K562 (cell line): ENCODE results near the gene UCHL5. TPM values are rescaled to one million over a fixed set of nuclear protein-coding genes. Genes with fewer than 3 reads are reported as not detected.

ENCODE experiments used
- CREB1 ChIP-seq, 2 experiments: sonication (generic) in 1 of 2; formaldehyde crosslinking in 1 of 2; IDR thresholded peaks; 2 replicates each; pipeline versions ENCODE4 v1.6.1 to v1.8.0; 2012 to 2022; ENCODE audit warnings: inconsistent platforms in 1 of 2, mild to moderate bottlenecking in 1 of 2, missing genetic modification reagents in 1 of 2, moderate library complexity in 1 of 2
- ERF ChIP-seq: fragments of 450-650 bp; formaldehyde crosslinking; IDR thresholded peaks from 2 replicates; pipeline ENCODE4 v1.4.0; 2020; ENCODE audit warnings: mild to moderate bottlenecking, mixed read lengths
- KLF13 ChIP-seq: fragments of 450-650 bp; IDR thresholded peaks from 2 replicates; pipeline ENCODE4 v1.6.1; 2016; ENCODE audit warnings: missing genetic modification characterization, low read depth, mild to moderate bottlenecking, missing compliant biosample characterization, moderate library complexity, borderline replicate concordance
- MNT ChIP-seq, 2 experiments: fragments of 450-650 bp; conservative IDR thresholded peaks; 2 replicates each; pipeline ENCODE4 v1.6.1; 2017; ENCODE audit warnings: mild to moderate bottlenecking in 2 of 2, moderate library complexity in 2 of 2
- PCBP1 ChIP-seq: fragments of 200-400 bp; formaldehyde crosslinking; IDR thresholded peaks from 2 replicates; pipeline ENCODE4 v1.6.1; 2018; ENCODE audit warnings: mild to moderate bottlenecking, low read depth, low read length; ENCODE audit not compliant: poor library complexity, severe bottlenecking
- PTBP1 ChIP-seq: fragments of 200-400 bp; formaldehyde crosslinking; IDR thresholded peaks from 2 replicates; pipeline ENCODE4 v1.6.1; 2017; ENCODE audit warnings: low read depth, low read length
- RCOR1 ChIP-seq, 2 experiments: IDR thresholded peaks; 2 replicates each; pipeline ENCODE4 v1.6.1; 2012; ENCODE audit warnings: low read depth in 2 of 2, low read length in 2 of 2, borderline replicate concordance in 1 of 2, improper control_type of control experiment in 1 of 2
- ZFP36 ChIP-seq: fragments of 150-350 bp; IDR thresholded peaks from 2 replicates; pipeline ENCODE4 v1.6.1; 2018; ENCODE audit warnings: low read length, low read depth; ENCODE audit not compliant: partially characterized antibody
- ZSCAN29 ChIP-seq: fragments of 450-650 bp; IDR thresholded peaks from 2 replicates; pipeline ENCODE4 v1.6.1; 2017
- polyA plus RNA-seq, 8 experiments: library from polyadenylated mRNA; depleted of rRNA in 4 of 8; stranded (reverse) in 5 of 8; unstranded in 3 of 8; fragments of >200 nt; fragmentation: Nextera tagmentation in 2 of 8; fragmentation: Illumina TruSeq in 1 of 8; extraction: Ambion mirVana in 2 of 8; extraction: Trizol in 1 of 8; gene quantifications; 2 replicates each; pipeline versions ENCODE4 v1.2.1 to v1.2.3, GENCODE V29; 2011 to 2014; ENCODE audit warnings: inconsistent platforms in 1 of 8, missing spikeins in 1 of 8
- total RNA-seq, 7 experiments: library from RNA; depleted of rRNA in 6 of 7; stranded (reverse); fragments of >200 nt in 6 of 7; fragmentation: Illumina TruSeq in 2 of 7; extraction: Trizol in 2 of 7; gene quantifications; 2 replicates each; pipeline versions ENCODE4 v1.2.1 to v1.2.3, GENCODE V29; 2011 to 2021; ENCODE audit warnings: low replicate concordance in 1 of 7
- TF ChIP-seq, protein P1 (sequence below): fragments of 450-650 bp; IDR thresholded peaks from 2 replicates; pipeline ENCODE4 v1.6.1; 2016; ENCODE audit warnings: mild to moderate bottlenecking, moderate library complexity
- TF ChIP-seq, protein P2 (sequence below): fragments of 450-650 bp; formaldehyde crosslinking; conservative IDR thresholded peaks from 2 replicates; pipeline ENCODE4 v1.4.0; 2022; ENCODE audit warnings: mild to moderate bottlenecking, missing genetic modification characterization

Gene UCHL5
- total and polyA plus RNA-seq, 9 of the 15 experiments (the other 6 are each of a cell fraction or from before 2014, with no cell fraction given): 61.0 to 206 (median 122) TPM

GRCh38 chr1:193059282-193060114 is at the start of gene UCHL5, which contains the start of gene RO60 (continued):
- TF ChIP-seq CREB1 (IDR thresholded peaks at IDR 0.05) (peak; percentile 98), CREB1 (CRISPR knock-in tag; IDR thresholded peaks at IDR 0.05) (peak; percentile 97), MNT (conservative IDR thresholded peaks at IDR 0.05) (peak; percentile 87 to 92), KLF13 (tag) (peak; percentile 90), RCOR1 (IDR thresholded peaks at IDR 0.05; ENCODE audit: borderline replicate concordance in 1 of 2, low read depth in 2 of 2, low read length in 2 of 2) (peak in 1 of 2 experiments; percentile 91; a peak in 2 of 4 replicates), PTBP1 (0 out of 2 replicates have a peak, but pooled peaks have one; percentile 65), ZFP36 (peak; percentile 9), ZSCAN29 (peak; percentile 76; the same call in 1 of the 2 replicates), PCBP1 (peak; percentile 53), ERF (CRISPR knock-in tag) (peak; percentile 14; the same call in 1 of the 2 replicates)
- TF ChIP-seq, protein P1, sequence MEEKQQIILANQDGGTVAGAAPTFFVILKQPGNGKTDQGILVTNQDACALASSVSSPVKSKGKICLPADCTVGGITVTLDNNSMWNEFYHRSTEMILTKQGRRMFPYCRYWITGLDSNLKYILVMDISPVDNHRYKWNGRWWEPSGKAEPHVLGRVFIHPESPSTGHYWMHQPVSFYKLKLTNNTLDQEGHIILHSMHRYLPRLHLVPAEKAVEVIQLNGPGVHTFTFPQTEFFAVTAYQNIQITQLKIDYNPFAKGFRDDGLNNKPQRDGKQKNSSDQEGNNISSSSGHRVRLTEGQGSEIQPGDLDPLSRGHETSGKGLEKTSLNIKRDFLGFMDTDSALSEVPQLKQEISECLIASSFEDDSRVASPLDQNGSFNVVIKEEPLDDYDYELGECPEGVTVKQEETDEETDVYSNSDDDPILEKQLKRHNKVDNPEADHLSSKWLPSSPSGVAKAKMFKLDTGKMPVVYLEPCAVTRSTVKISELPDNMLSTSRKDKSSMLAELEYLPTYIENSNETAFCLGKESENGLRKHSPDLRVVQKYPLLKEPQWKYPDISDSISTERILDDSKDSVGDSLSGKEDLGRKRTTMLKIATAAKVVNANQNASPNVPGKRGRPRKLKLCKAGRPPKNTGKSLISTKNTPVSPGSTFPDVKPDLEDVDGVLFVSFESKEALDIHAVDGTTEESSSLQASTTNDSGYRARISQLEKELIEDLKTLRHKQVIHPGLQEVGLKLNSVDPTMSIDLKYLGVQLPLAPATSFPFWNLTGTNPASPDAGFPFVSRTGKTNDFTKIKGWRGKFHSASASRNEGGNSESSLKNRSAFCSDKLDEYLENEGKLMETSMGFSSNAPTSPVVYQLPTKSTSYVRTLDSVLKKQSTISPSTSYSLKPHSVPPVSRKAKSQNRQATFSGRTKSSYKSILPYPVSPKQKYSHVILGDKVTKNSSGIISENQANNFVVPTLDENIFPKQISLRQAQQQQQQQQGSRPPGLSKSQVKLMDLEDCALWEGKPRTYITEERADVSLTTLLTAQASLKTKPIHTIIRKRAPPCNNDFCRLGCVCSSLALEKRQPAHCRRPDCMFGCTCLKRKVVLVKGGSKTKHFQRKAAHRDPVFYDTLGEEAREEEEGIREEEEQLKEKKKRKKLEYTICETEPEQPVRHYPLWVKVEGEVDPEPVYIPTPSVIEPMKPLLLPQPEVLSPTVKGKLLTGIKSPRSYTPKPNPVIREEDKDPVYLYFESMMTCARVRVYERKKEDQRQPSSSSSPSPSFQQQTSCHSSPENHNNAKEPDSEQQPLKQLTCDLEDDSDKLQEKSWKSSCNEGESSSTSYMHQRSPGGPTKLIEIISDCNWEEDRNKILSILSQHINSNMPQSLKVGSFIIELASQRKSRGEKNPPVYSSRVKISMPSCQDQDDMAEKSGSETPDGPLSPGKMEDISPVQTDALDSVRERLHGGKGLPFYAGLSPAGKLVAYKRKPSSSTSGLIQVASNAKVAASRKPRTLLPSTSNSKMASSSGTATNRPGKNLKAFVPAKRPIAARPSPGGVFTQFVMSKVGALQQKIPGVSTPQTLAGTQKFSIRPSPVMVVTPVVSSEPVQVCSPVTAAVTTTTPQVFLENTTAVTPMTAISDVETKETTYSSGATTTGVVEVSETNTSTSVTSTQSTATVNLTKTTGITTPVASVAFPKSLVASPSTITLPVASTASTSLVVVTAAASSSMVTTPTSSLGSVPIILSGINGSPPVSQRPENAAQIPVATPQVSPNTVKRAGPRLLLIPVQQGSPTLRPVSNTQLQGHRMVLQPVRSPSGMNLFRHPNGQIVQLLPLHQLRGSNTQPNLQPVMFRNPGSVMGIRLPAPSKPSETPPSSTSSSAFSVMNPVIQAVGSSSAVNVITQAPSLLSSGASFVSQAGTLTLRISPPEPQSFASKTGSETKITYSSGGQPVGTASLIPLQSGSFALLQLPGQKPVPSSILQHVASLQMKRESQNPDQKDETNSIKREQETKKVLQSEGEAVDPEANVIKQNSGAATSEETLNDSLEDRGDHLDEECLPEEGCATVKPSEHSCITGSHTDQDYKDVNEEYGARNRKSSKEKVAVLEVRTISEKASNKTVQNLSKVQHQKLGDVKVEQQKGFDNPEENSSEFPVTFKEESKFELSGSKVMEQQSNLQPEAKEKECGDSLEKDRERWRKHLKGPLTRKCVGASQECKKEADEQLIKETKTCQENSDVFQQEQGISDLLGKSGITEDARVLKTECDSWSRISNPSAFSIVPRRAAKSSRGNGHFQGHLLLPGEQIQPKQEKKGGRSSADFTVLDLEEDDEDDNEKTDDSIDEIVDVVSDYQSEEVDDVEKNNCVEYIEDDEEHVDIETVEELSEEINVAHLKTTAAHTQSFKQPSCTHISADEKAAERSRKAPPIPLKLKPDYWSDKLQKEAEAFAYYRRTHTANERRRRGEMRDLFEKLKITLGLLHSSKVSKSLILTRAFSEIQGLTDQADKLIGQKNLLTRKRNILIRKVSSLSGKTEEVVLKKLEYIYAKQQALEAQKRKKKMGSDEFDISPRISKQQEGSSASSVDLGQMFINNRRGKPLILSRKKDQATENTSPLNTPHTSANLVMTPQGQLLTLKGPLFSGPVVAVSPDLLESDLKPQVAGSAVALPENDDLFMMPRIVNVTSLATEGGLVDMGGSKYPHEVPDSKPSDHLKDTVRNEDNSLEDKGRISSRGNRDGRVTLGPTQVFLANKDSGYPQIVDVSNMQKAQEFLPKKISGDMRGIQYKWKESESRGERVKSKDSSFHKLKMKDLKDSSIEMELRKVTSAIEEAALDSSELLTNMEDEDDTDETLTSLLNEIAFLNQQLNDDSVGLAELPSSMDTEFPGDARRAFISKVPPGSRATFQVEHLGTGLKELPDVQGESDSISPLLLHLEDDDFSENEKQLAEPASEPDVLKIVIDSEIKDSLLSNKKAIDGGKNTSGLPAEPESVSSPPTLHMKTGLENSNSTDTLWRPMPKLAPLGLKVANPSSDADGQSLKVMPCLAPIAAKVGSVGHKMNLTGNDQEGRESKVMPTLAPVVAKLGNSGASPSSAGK: peak; percentile 59
- TF ChIP-seq, protein P2, sequence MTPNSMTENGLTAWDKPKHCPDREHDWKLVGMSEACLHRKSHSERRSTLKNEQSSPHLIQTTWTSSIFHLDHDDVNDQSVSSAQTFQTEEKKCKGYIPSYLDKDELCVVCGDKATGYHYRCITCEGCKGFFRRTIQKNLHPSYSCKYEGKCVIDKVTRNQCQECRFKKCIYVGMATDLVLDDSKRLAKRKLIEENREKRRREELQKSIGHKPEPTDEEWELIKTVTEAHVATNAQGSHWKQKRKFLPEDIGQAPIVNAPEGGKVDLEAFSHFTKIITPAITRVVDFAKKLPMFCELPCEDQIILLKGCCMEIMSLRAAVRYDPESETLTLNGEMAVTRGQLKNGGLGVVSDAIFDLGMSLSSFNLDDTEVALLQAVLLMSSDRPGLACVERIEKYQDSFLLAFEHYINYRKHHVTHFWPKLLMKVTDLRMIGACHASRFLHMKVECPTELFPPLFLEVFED (CRISPR knock-in tag): peak; percentile 86; the same call in 1 of the 2 replicates
